Uterus (tissue), 2 donors: ENCODE results near the gene CNOT4.

Experiments used
- CTCF ChIP-seq, 4 experiments: fragments of 200-600 bp in 2 of 4; fragments of 450-650 bp in 2 of 4; sonication (generic) in 2 of 4; IDR thresholded peaks; one replicate each; pipeline ENCODE4 v1.5.1; 2016 to 2019; ENCODE audit warnings: antibody characterized with exemption in 4 of 4, mild to moderate bottlenecking in 2 of 4, moderate library complexity in 1 of 4
- POLR2A ChIP-seq, 2 donors: fragments of 450-650 bp; IDR thresholded peaks; one replicate each; pipeline ENCODE4 v1.6.1; 2016; ENCODE audit warnings: antibody characterized with exemption in 2 of 2, mild to moderate bottlenecking in 1 of 2, moderate library complexity in 1 of 2

GRCh38 chr7:135361788-135362187 lies 148.1 kb downstream of the CNOT4 start:
- no peak for TF ChIP-seq CTCF (IDR thresholded peaks at IDR 0.05)
- no peak for TF ChIP-seq POLR2A (IDR thresholded peaks at IDR 0.05)
